Omental fat pad (tissue), 4 donors: ENCODE data around the gene KMT2B. TPM values are rescaled to one million over a fixed set of nuclear protein-coding genes. Genes with fewer than 3 reads are reported as not detected.

ENCODE experiments used
- ATAC-seq: fragments of 150-250 bp; one replicate; pipeline ENCODE4 v1.9.1; 2016; ENCODE audit warnings: mild to moderate bottlenecking, moderate library complexity; ENCODE audit not compliant: low FRiP score
- DNase-seq: peaks from one replicate; pipeline ENCODE4 v3.0.0-alpha.2; 2019; ENCODE audit warnings: low spot score
- CTCF ChIP-seq, 3 donors: fragments of 450-650 bp; IDR thresholded peaks; one replicate each; pipeline ENCODE4 v1.5.1; 2016 to 2017; ENCODE audit warnings: antibody characterized with exemption in 3 of 3, mild to moderate bottlenecking in 3 of 3, moderate library complexity in 2 of 3
- total RNA-seq, 4 donors: library from RNA; depleted of rRNA; stranded (reverse); fragments of >200 nt; gene quantifications; one replicate each; pipeline ENCODE4 v1.1.0, GENCODE V29; 2016

KMT2B gene
- total RNA-seq, 4 donors from 2014 or later: 11.5 to 28.7 (median 19.8) TPM

DNA sequence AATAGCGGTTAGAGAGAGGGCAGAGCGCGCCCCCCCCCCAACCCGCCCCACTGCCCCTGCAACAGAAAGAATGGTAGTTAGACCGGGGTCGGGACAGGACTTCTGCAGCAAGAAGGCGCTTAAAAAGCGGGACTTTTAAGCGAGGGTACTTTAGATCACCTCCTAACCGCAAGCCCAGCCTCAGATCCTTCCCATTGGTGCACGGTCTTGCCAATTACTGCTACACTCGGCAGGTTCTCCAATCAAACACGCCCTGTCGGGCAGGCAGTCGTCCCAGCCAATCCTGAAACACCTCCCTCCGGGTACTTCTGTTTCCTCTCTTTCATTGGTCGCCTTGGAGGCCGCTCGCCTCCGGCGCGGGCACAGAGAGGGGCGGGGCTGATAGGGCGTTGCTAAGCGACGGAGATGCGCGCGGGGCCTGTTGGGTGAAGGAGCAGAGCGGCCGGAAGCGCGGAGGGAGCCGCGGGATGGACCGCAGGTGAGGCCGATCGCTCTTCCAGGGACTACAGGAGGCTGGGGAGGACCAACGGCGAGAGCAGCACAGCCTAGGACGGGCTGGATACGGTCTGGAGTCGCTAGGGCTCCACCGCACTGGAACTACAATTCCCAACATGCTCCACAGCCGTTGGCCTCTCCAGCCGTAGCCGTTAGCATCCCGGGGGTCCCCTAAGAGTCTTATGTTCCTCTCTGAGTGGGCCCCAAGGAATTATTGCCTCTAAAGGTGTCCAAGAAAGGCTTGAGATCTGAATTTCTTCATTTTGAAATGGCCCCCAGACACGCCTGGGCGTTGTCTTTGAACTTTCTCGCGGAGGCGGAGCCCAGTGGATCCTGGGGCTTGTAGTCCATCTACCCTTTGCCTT is 40.2 kb downstream of the KMT2B start, which contains the start of gene PROSER3:
Gene PROSER3, plus strand, starts transcription at position 428 of the 860 bp plus-strand sequence. Its CDS starts 40 bp downstream, at position 468.
- no peak for TF ChIP-seq CTCF (IDR thresholded peaks at IDR 0.05)
- DNase-seq (peak; percentile 94), ATAC-seq (peak; percentile 89)

DNA sequence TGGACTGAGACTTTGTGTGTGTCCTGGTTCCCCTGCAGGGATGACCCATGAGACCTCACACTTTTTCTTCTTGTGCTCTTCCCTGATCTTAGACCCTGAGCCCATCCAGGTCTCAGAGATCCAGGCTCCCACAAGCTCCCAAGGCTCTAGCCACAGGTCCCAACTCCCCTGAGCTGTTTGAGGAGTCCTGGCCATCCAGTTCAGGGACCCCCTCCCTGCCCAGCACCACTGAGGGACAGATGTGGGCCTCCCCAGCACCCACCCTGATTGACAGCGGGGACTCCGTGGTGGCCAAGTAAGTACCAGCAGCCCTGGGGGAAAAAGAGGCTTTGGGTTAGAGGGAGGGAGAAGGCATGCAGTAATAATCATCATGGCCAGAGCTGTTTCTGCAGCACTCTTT is 41.9 kb downstream of the KMT2B start:
- DNase-seq: no peak
- TF ChIP-seq CTCF (IDR thresholded peaks at IDR 0.05): no peak
- no peak for ATAC-seq

DNA sequence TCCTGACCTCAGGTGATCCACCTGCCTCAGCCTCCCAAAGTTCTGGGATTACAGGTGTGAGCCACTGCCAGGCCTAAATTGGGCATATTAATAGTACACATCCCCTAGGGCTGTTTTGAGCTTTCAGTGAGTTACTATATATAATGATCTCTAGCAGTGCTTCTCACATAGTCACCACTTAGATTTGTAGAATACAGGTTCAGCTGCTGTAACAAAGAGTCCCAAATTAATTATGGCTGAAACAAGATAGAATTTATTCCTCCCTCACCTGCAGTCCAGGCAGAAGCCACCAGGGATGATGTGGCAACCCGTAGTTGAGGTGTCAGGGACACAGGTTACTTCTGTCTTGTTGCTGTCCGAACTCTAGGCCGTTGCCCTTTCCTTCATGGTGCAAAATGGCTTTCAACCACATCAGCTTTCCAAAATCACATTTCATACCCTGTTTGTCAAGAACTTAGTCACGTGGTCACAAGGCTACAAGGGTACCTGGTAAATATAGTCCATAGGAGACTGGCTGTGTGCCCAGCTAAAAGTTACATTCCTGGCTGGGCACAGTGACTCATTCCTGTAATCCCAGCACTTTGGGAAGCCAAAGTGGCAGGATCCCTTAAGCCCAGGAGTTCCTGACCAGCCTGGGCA is 43.0 kb downstream of the KMT2B start:
- no peak for ATAC-seq
- DNase-seq: no peak
- TF ChIP-seq CTCF (IDR thresholded peaks at IDR 0.05): no peak

GRCh38 chr19:35764432-35765315 is 46.9 kb downstream of the KMT2B start:
- no peak for ATAC-seq
- DNase-seq: no peak
- no peak for TF ChIP-seq CTCF (IDR thresholded peaks at IDR 0.05)

DNA sequence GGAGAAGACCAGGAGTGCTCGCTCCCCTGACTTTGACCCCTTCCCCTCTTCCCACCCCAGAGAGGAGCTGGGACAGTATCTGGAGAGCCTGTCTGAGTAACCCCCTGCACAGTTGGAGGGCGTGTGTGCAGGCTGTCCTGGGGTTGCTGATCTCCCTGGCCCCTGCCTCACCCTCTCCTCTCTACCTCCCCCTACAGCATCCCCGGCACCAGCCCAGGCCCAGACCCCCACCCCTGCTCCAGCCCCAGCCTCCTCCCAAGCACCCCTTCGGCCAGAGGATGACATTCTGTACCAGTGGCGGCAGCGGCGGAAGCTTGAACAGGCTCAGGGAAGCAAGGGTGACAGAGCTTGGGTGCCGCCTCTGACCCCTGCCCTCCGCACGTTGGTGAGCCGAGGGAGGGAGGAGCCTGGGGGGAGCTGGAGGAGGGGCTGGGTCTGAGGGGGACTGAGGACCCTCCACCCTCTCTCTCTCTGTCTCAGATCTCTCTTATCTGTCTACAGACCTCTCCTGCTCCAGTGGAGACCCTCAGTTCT is 48.8 kb downstream of the KMT2B start:
- ATAC-seq: no peak
- no peak for TF ChIP-seq CTCF (IDR thresholded peaks at IDR 0.05)
- no peak for DNase-seq

GRCh38 chr19:35767288-35768081 is 49.7 kb downstream of the KMT2B start:
- no peak for TF ChIP-seq CTCF (IDR thresholded peaks at IDR 0.05)
- ATAC-seq: peak; percentile 21

More at GRCh38 chr19:35767288-35768081, 49.7 kb downstream of the KMT2B start:
- DNase-seq: no peak
